Astrocyte of the cerebellum (primary cell): ENCODE measurements around the gene FBXO46.
"Not testable (repeated sequence)": the region's sequence is repeated elsewhere in the genome, so short reads cannot be mapped to it uniquely, and the experiment has no call there.

Experiments
- DNase-seq: peaks from one replicate; pipeline ENCODE4 v3.0.0-alpha.2; 2011; ENCODE audit warnings: low read depth
- H3K4me3 ChIP-seq: 2 replicates; pipeline ENCODE4 v1.5.1; 2011; ENCODE audit warnings: mild to moderate bottlenecking, low read depth, low read length, moderate library complexity
- CTCF ChIP-seq: IDR thresholded peaks from 2 replicates; pipeline ENCODE4 v1.5.1; 2012; ENCODE audit warnings: low read length, low read depth, moderate library complexity, mild to moderate bottlenecking; ENCODE audit errors: missing control alignments
- in situ Hi-C: cut with HindIII; loops from 2 replicates; pipeline ENCODE4 v1.10.0; 2017; ENCODE audit warnings: low sequenced_read_pairs

Gene FBXO46

GRCh38 chr19:45692187-45693105 is 38.2 kb downstream of the FBXO46 start, which contains the start of gene QPCTL:
TSS of gene QPCTL (plus strand) at chr19:45692666. CDS start at chr19:45692704, 38 bp downstream.
- no peak for TF ChIP-seq CTCF
- in situ Hi-C loops = no loop called here
- peak within 1 kb of the TSS; percentile 96 for H3K4me3 ChIP-seq
- peak; percentile 99 for DNase-seq

GRCh38 chr19:45691516-45692186 is 39.0 kb downstream of the FBXO46 start, which contains the start of gene SNRPD2:
TSS of gene SNRPD2 (minus strand) at chr19:45691953. CDS start at chr19:45691888, 65 bp downstream.
- peak within 1 kb of the TSS; percentile 96 for H3K4me3 ChIP-seq
- in situ Hi-C loops = no loop called here
- TF ChIP-seq CTCF = no peak
- peak; percentile 89 for DNase-seq

- DNase-seq = no peak
- no peak overlapping the region for H3K4me3 ChIP-seq
- in situ Hi-C loops = no loop called here
- TF ChIP-seq CTCF = no peak
Measured at GRCh38 chr19:45687599-45687998, 43.1 kb downstream of the FBXO46 start.

GRCh38 chr19:45685045-45685444 is 45.7 kb downstream of the FBXO46 start:
- H3K4me3 ChIP-seq, DNase-seq, in situ Hi-C loops: not testable (repeated sequence)

GRCh38 chr19:45682908-45683307 is 47.8 kb downstream of the FBXO46 start:
- no peak for TF ChIP-seq CTCF
- H3K4me3 ChIP-seq = no peak overlapping the region
- no peak for DNase-seq
- in situ Hi-C loops = no loop called here

- in situ Hi-C loops = no loop called here
- H3K4me3 ChIP-seq = no peak overlapping the region
- TF ChIP-seq CTCF = no peak
Measured at GRCh38 chr19:45682117-45682516, 48.6 kb downstream of the FBXO46 start.

More at GRCh38 chr19:45682117-45682516, 48.6 kb downstream of the FBXO46 start:
- no peak for DNase-seq
